ENCODE measurements around the gene SCRN3. TPM values are rescaled to one million over a fixed set of nuclear protein-coding genes. Genes with fewer than 3 reads are reported as not detected.
"Not testable (repeated sequence)": the region's sequence is repeated elsewhere in the genome, so short reads cannot be mapped to it uniquely, and the experiment has no call there.

SCRN3 gene
- total and polyA plus RNA-seq, 8 donors: 22.6 to 36.0 (median 31.9) TPM

DNA sequence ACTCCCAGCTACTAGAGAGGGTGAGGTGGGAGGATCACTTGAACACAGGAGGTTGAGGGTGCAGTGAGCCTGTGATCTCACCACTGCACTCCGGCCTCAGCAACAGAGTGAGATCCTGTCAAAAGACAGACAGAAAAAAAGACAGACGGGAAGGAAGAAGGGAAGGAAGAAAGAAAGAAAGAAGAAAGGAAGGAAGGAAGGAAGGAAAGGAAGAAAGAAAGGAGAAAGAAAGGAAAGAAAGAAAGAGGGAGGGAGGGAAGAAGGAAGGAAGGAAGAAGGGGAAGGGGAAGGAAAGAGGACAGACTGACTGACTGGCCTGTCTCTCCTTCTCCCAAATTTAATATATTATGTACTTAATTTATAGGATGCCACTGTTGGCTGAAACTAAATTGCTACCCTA lies 39.2 kb upstream of the SCRN3 start:
- intact Hi-C loops (cut with DNase I): no loop called here
- no peak for TF ChIP-seq CTCF (IDR thresholded peaks at IDR 0.05)
- H3K4me1 ChIP-seq: no peaks in the 10 kb centered on the region
- H3K27ac ChIP-seq: no peak overlapping the region
- H3K27me3 ChIP-seq: no peaks in the 10 kb centered on the region
- ATAC-seq: no peak
- no peak overlapping the region for H3K4me3 ChIP-seq
- DNase-seq: no peak
- H3K36me3 ChIP-seq: peaks cover 0 to 16% of the 10 kb centered on the region in 2 donors
- H3K9me3 ChIP-seq: peaks cover 0 to 5% of the 10 kb centered on the region in 2 donors

- H3K27me3 ChIP-seq; intact Hi-C loops (cut with DNase I); DNase-seq; H3K4me1 ChIP-seq; ATAC-seq; H3K4me3 ChIP-seq; H3K27ac ChIP-seq: not testable (repeated sequence)
- peaks cover 0 to 10% of the 10 kb centered on the region in 2 donors for H3K9me3 ChIP-seq
- peaks cover 0 to 40% of the 10 kb centered on the region in 2 donors for H3K36me3 ChIP-seq
Measured at GRCh38 chr2:174359663-174360062, 35.9 kb upstream of the SCRN3 start.

GRCh38 chr2:174362949-174363348 lies 32.6 kb upstream of the SCRN3 start:
- no peak for TF ChIP-seq CTCF (IDR thresholded peaks at IDR 0.05)
- Histone ChIP-seq H3K9me3 (peaks cover 0 to 14% of the 10 kb centered on the region in 2 donors), H3K27me3 (no peaks in the 10 kb centered on the region), H3K27ac (no peak overlapping the region), H3K4me1 (no peaks in the 10 kb centered on the region), H3K36me3 (peaks cover 0 to 65% of the 10 kb centered on the region in 2 donors), H3K4me3 (no peak overlapping the region)
- DNase-seq (no peak), ATAC-seq (no peak)
- intact Hi-C loops (cut with DNase I): no loop called here

DNA sequence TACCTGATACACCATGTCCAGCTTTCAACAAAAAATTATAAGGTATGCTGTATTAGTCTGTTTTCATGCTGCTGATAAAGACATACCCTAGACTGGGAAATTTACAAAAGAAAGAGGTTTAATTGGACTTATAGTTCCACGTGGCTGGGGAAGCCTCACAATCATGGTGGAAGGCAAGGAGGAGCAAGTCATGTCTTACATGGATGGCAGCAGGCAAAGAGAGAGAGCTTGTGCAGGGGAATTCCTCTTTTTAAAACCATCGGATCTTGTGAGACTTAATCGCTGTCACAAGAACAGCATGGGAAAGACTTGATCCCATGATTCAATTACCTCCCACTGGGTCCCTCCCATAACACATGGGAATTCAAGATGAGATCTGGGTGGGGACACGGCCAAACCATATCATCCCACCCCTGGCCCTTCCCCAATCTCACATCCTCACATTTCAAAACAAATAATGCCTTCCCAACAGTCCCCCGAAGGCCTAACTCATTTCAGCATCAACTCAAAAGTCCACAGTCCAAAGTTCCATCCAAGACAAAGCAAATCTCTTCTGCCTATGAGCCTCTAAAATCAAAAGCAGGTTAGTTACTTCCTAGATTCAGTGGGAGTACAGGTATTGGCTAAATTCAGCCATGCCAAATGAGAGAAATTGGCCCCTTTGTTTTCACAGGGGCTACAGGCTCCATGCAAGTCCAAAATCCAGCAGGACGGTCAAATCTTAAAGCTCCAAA lies 31.9 kb upstream of the SCRN3 start:
- not testable (repeated sequence) for DNase-seq

DNA sequence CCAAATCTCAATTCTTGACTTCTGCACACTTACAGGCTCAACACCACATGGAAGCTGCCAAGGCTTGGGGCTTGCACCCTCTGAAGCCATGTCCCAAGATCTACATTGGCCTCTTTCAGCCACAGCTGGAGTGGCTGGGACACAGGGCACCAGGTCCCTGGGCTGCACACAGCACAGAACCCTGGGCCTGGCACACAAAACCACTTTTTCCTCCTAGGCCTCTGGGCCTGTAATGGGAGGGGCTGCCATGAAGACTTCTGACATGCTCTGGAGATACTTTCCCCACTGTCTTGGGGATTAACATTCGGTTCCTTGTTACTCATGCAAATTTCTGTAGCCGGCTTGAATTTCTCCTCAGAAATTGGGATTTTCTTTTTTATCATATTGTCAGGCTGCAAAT lies 30.9 kb upstream of the SCRN3 start:
- intact Hi-C loops (cut with DNase I): no loop called here
- Histone ChIP-seq H3K9me3 (peaks cover 0 to 14% of the 10 kb centered on the region in 2 donors), H3K4me3 (no peak overlapping the region), H3K27me3 (no peaks in the 10 kb centered on the region), H3K36me3 (peaks cover 0 to 66% of the 10 kb centered on the region in 2 donors), H3K27ac (no peak overlapping the region), H3K4me1 (no peaks in the 10 kb centered on the region)
- ATAC-seq (no peak), DNase-seq (no peak)
- no peak for TF ChIP-seq CTCF (IDR thresholded peaks at IDR 0.05)

More for the DNA sequence above, 31.9 kb upstream of the SCRN3 start:
- intact Hi-C loops (cut with DNase I); ATAC-seq; H3K4me3 ChIP-seq; H3K27ac ChIP-seq; H3K4me1 ChIP-seq; H3K27me3 ChIP-seq: not testable (repeated sequence)
- Histone ChIP-seq H3K9me3 (peaks cover 0 to 14% of the 10 kb centered on the region in 2 donors), H3K36me3 (peaks cover 0 to 62% of the 10 kb centered on the region in 2 donors)

DNA sequence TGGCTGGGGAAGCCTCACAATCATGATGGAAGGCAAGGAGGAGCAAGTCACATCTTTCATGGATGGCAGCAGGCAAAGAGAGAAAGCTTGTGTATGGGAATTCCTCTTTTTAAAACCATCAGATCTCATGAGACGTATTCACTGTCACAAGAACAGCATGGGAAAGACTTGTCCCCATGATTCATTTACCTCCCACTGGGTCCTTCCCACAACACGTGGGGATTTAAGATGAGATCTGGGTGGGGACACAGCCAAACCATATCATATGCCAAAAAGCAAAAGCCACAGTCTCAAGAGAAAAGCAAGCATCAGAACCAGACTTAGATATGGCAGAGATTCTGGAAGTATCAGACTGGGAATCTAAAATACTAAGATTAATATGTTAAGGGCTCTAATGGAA lies 30.0 kb upstream of the SCRN3 start:
- DNase-seq: no peak
- ATAC-seq: no peak
- Histone ChIP-seq H3K27ac (no peak overlapping the region), H3K4me3 (no peak overlapping the region), H3K4me1 (no peaks in the 10 kb centered on the region), H3K9me3 (peaks cover 0 to 10% of the 10 kb centered on the region in 2 donors), H3K36me3 (peaks cover 0 to 76% of the 10 kb centered on the region in 2 donors), H3K27me3 (no peaks in the 10 kb centered on the region)
- TF ChIP-seq CTCF (IDR thresholded peaks at IDR 0.05): no peak
- intact Hi-C loops (cut with DNase I): no loop called here
